CD14-positive monocyte (primary cell): Measurements from ENCODE around the gene PPIF. TPM values are rescaled to one million over a fixed set of nuclear protein-coding genes. Genes with fewer than 3 reads are reported as not detected.

Source experiments
- DNase-seq, 3 donors: peaks; one replicate each; pipeline ENCODE4 v3.0.0-alpha.2; 2011 to 2022
- H2AFZ ChIP-seq: 2 replicates; pipeline ENCODE4 v1.6.0; 2012; ENCODE audit warnings: mild to moderate bottlenecking, low read depth, low read length, inconsistent platforms; ENCODE audit not compliant: insufficient read depth, poor library complexity, severe bottlenecking
- H3K27ac ChIP-seq, 2 donors: 1 replicate in 1 of 2; 2 replicates in 1 of 2; pipeline ENCODE4 v1.5.1; 2012 to 2013; ENCODE audit warnings: low read length in 2 of 2, control low read depth in 1 of 2, inconsistent platforms in 1 of 2, low read depth in 1 of 2, mild to moderate bottlenecking in 1 of 2
- H3K27me3 ChIP-seq, 2 donors: one replicate each; pipeline versions ENCODE4 v1.6.0 to v1.6.1; 2011 to 2013; ENCODE audit warnings: low read length in 2 of 2; ENCODE audit not compliant: control insufficient read depth in 2 of 2, insufficient read depth in 2 of 2
- H3K36me3 ChIP-seq, 2 donors: replicated peaks in 1 of 2; 1 replicate in 1 of 2; 2 replicates in 1 of 2; pipeline versions ENCODE4 v1.5.1 to v1.6.1; 2012 to 2013; ENCODE audit warnings: low read length in 2 of 2, control low read depth in 1 of 2, inconsistent platforms in 1 of 2, mild to moderate bottlenecking in 1 of 2; ENCODE audit not compliant: insufficient read depth in 2 of 2, control insufficient read depth in 1 of 2
- H3K4me1 ChIP-seq, 2 donors: 1 replicate in 1 of 2; 2 replicates in 1 of 2; pipeline versions ENCODE4 v1.5.1 to v1.6.1; 2012 to 2013; ENCODE audit warnings: low read length in 2 of 2, control low read depth in 1 of 2, inconsistent platforms in 1 of 2, mild to moderate bottlenecking in 1 of 2, moderate library complexity in 1 of 2; ENCODE audit not compliant: insufficient read depth in 2 of 2, control insufficient read depth in 1 of 2
- H3K4me2 ChIP-seq: replicated peaks from 2 replicates; pipeline ENCODE3; 2012; ENCODE audit warnings: low read length, moderate library complexity, mild to moderate bottlenecking; ENCODE audit not compliant: poor library complexity, severe bottlenecking; ENCODE audit errors: extremely low read depth
- H3K4me3 ChIP-seq, 3 experiments: fragments of 200-600 bp in 1 of 3; sonication (generic) in 1 of 3; replicated peaks in 1 of 3; 1 replicate in 2 of 3; 2 replicates in 1 of 3; pipeline ENCODE4 v1.5.1; 2011 to 2013; ENCODE audit warnings: low read length in 3 of 3, mild to moderate bottlenecking in 3 of 3, control low read depth in 2 of 3, low read depth in 2 of 3, inconsistent platforms in 1 of 3, moderate library complexity in 1 of 3
- H3K79me2 ChIP-seq: 2 replicates; pipeline ENCODE4 v1.6.0; 2012; ENCODE audit warnings: mild to moderate bottlenecking, control low read depth, inconsistent platforms, low read length, moderate library complexity; ENCODE audit not compliant: insufficient read depth
- H3K9ac ChIP-seq: 2 replicates; pipeline ENCODE4 v1.6.0; 2017; ENCODE audit warnings: low read length, mild to moderate bottlenecking; ENCODE audit not compliant: insufficient read depth, poor library complexity, severe bottlenecking
- H3K9me3 ChIP-seq, 2 donors: replicated peaks in 1 of 2; 1 replicate in 1 of 2; 2 replicates in 1 of 2; pipeline versions ENCODE4 v1.5.1 to v1.6.1; 2012 to 2013; ENCODE audit warnings: low read length in 2 of 2, control low read depth in 1 of 2; ENCODE audit not compliant: control insufficient read depth in 1 of 2, insufficient read depth in 1 of 2
- H4K20me1 ChIP-seq: 2 replicates; pipeline ENCODE4 v1.6.0; 2012; ENCODE audit warnings: mild to moderate bottlenecking, low read length, control low read depth, moderate library complexity; ENCODE audit not compliant: insufficient read depth
- H3K27ac Mint-ChIP-seq, 7 donors: one replicate each; pipeline ENCODE4 v1.8.0; 2020; ENCODE audit warnings: mild to moderate bottlenecking in 7 of 7, mixed read lengths in 7 of 7, moderate library complexity in 6 of 7, inconsistent platforms in 2 of 7
- H3K27me3 Mint-ChIP-seq, 3 donors: one replicate each; pipeline ENCODE4 v1.8.0; 2021 to 2022; ENCODE audit warnings: low read depth in 3 of 3, mild to moderate bottlenecking in 3 of 3, mixed read lengths in 3 of 3, moderate library complexity in 3 of 3, inconsistent platforms in 1 of 3
- H3K36me3 Mint-ChIP-seq, 2 donors: one replicate each; pipeline ENCODE4 v1.8.0; 2020; ENCODE audit warnings: mixed read lengths in 2 of 2, inconsistent platforms in 1 of 2, mild to moderate bottlenecking in 1 of 2
- H3K4me1 Mint-ChIP-seq: one replicate; pipeline ENCODE4 v1.8.0; 2020; ENCODE audit warnings: mild to moderate bottlenecking, mixed read lengths
- H3K4me3 Mint-ChIP-seq, 2 donors: one replicate each; pipeline ENCODE4 v1.8.0; 2020; ENCODE audit warnings: mild to moderate bottlenecking in 2 of 2, mixed read lengths in 2 of 2, moderate library complexity in 1 of 2
- H3K9me3 Mint-ChIP-seq, 7 donors: one replicate each; pipeline ENCODE4 v1.8.0; 2020 to 2022; ENCODE audit warnings: mixed read lengths in 7 of 7, mild to moderate bottlenecking in 6 of 7, moderate library complexity in 6 of 7, inconsistent platforms in 2 of 7
- WGBS: methylation state at CpG from one replicate; pipeline ENCODE4 v1.1.5; 2013; ENCODE audit warnings: missing lambda C conversion rate; ENCODE audit not compliant: insufficient coverage; 5-methylcytosine and 5-hydroxymethylcytosine counted together
- intact Hi-C, 2 donors: fragments of 100-400 bp; cut with micrococcal nuclease; formaldehyde crosslinking; loops; one replicate each; pipeline versions ENCODE4 v1.15.0 to v1.15.1; 2023
- polyA plus RNA-seq, 3 donors: library from polyadenylated mRNA; depleted of rRNA in 1 of 3; unstranded in 2 of 3; stranded (reverse) in 1 of 3; fragments of 300-500 nt in 2 of 3; fragments of >200 nt in 1 of 3; fragmentation: Illumina TruSeq in 2 of 3; gene quantifications; 1 replicate in 2 of 3; 2 replicates in 1 of 3; pipeline ENCODE4 v1.2.3, GENCODE V29; 2012 to 2021
- TF ChIP-seq, protein P1 (sequence below): fragments of 200-600 bp; IDR thresholded peaks from one replicate; pipeline ENCODE4 v1.8.0; 2022; ENCODE audit warnings: antibody characterized with exemption, mild to moderate bottlenecking

Gene PPIF
- polyA plus RNA-seq, 3 donors: 36.6 to 1,064 (median 52.3) TPM

GRCh38 chr10:79350407-79351154, 3.3 kb downstream of the PPIF start:
- Histone ChIP-seq H3K79me2 (peaks cover 84% of the 10 kb centered on the region), H3K4me2 (peak overlapping the region; percentile 82)
- H3K9me3 Mint-ChIP-seq: peaks cover 0 to 2% (median 0%) of the 10 kb centered on the region in 7 donors

GRCh38 chr10:79351332-79351731, 4.1 kb downstream of the PPIF start:
- TF ChIP-seq, protein P1, sequence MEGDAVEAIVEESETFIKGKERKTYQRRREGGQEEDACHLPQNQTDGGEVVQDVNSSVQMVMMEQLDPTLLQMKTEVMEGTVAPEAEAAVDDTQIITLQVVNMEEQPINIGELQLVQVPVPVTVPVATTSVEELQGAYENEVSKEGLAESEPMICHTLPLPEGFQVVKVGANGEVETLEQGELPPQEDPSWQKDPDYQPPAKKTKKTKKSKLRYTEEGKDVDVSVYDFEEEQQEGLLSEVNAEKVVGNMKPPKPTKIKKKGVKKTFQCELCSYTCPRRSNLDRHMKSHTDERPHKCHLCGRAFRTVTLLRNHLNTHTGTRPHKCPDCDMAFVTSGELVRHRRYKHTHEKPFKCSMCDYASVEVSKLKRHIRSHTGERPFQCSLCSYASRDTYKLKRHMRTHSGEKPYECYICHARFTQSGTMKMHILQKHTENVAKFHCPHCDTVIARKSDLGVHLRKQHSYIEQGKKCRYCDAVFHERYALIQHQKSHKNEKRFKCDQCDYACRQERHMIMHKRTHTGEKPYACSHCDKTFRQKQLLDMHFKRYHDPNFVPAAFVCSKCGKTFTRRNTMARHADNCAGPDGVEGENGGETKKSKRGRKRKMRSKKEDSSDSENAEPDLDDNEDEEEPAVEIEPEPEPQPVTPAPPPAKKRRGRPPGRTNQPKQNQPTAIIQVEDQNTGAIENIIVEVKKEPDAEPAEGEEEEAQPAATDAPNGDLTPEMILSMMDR: no peak
- peaks cover 84% of the 10 kb centered on the region for H3K79me2 ChIP-seq
- intact Hi-C loops: loop anchor here (5.0 to 10.0 kb wide), 2 partner anchors 34 to 107 kb away; no protein-coding TSS in a partner anchor
- Mint-ChIP-seq H3K4me3 (no peak overlapping the region), H3K9me3 (peaks cover 0 to 1% (median 0%) of the 10 kb centered on the region in 7 donors), H3K27me3 (peaks cover 0 to 4% (median 3%) of the 10 kb centered on the region in 3 donors), H3K36me3 (peaks cover 73 to 76% of the 10 kb centered on the region in 2 donors), H3K27ac (peak overlapping the region in 6 of 7 donors; percentile 54 to 93 (median 78)), H3K4me1 (peaks cover 83% of the 10 kb centered on the region)
- peak overlapping the region; percentile 19 for H3K4me2 ChIP-seq
- peak overlapping the region in 1 of 2 donors; percentile 74 for H3K27ac ChIP-seq
- WGBS: 80% methylated on average over 10 of the region's 13 CpGs
- H3K9ac ChIP-seq: no peak overlapping the region
- H3K4me3 ChIP-seq: peak overlapping the region in 1 of 3 experiments; percentile 37
- H3K36me3 ChIP-seq: peaks cover 63 to 71% of the 10 kb centered on the region in 2 donors
- DNase-seq: peak in 1 of 3 donors; percentile 20
- peaks cover 90% of the 10 kb centered on the region for H4K20me1 ChIP-seq
- H3K9me3 ChIP-seq: no peaks in the 10 kb centered on the region
- H3K27me3 ChIP-seq: no peaks in the 10 kb centered on the region
- no peak overlapping the region for H2AFZ ChIP-seq
- peaks cover 92 to 98% of the 10 kb centered on the region in 2 donors for H3K4me1 ChIP-seq

More at GRCh38 chr10:79350407-79351154, 3.3 kb downstream of the PPIF start:
- H3K4me1 ChIP-seq: peaks cover 92 to 96% of the 10 kb centered on the region in 2 donors
- no peaks in the 10 kb centered on the region for H3K9me3 ChIP-seq
- peaks cover 82% of the 10 kb centered on the region for H3K4me1 Mint-ChIP-seq
- peak overlapping the region in 1 of 2 donors; percentile 92 for H3K4me3 Mint-ChIP-seq
- H3K27me3 Mint-ChIP-seq: peaks cover 0 to 4% (median 3%) of the 10 kb centered on the region in 3 donors
- peaks cover 82% of the 10 kb centered on the region for H4K20me1 ChIP-seq
- TF ChIP-seq, protein P1: no peak
- no peak overlapping the region for H2AFZ ChIP-seq
- H3K36me3 ChIP-seq: peaks cover 63 to 70% of the 10 kb centered on the region in 2 donors
- peak overlapping the region; percentile 4 to 99 for H3K27ac ChIP-seq
- H3K9ac ChIP-seq: no peak overlapping the region
- WGBS: 91% methylated on average over 17 of the region's 21 CpGs
- peak in 1 of 3 donors; percentile 7 for DNase-seq
- intact Hi-C loops: loop anchor here (5.0 to 10.0 kb wide), 2 partner anchors 33 to 106 kb away; no protein-coding TSS in a partner anchor
- no peaks in the 10 kb centered on the region for H3K27me3 ChIP-seq
- peak overlapping the region; percentile 15 to 98 (median 96) for H3K27ac Mint-ChIP-seq
- peak overlapping the region in 1 of 3 experiments; percentile 83 for H3K4me3 ChIP-seq
- peaks cover 71% of the 10 kb centered on the region in 2 donors for H3K36me3 Mint-ChIP-seq
